ENCODE data around the gene GOLM1.

- TF ChIP-seq MAX (CRISPR knock-in tag; IDR thresholded peaks at IDR 0.05) (no peak), CREM (CRISPR knock-in tag; IDR thresholded peaks at IDR 0.05) (no peak), CTCF (IDR thresholded peaks at IDR 0.05) (no peak), E2F1 (CRISPR knock-in tag; IDR thresholded peaks at IDR 0.05) (no peak), ZNF317 (CRISPR knock-in tag; IDR thresholded peaks at IDR 0.05; ENCODE audit: borderline replicate concordance, low read depth) (no peak), JAZF1 (CRISPR knock-in tag; IDR thresholded peaks at IDR 0.05) (no peak), ZNF232 (CRISPR knock-in tag; IDR thresholded peaks at IDR 0.05) (no peak), FOXK1 (CRISPR knock-in tag; IDR thresholded peaks at IDR 0.05) (no peak)
These were observed 43.6 kb upstream of the GOLM1 start for GRCh38 chr9:86142973-86143372.
